ENCODE data around the gene PI4KA.

PI4KA gene

DNA sequence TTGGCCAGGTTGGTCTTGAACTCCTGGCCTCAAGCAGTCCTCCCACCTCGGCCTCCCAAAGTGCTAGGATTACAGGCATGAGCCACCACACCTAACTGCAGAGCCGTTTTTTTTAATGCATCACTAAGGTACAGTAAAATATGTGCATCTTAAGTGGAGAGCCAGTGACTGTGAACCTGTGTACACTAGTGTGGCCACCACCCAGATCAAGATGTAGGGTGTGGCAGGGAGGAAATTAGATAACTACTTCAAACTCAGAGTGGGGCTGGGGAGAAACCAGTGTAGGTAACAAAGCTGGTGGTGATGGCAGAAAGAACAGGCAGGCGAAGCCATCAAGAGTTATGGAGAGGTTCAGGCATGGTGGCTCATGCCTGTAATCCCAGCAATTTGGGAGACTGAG is 14.6 kb upstream of the PI4KA start:
- Histone ChIP-seq H3K4me3 (ENCODE audit: low read depth, low read length) (no peak overlapping the region), H3K27ac (no peak overlapping the region), H3K36me3 (replicated peaks) (peaks cover 26% of the 10 kb centered on the region), H3K27me3 (replicated peaks) (no peaks in the 10 kb centered on the region)
- TF ChIP-seq, protein P1, sequence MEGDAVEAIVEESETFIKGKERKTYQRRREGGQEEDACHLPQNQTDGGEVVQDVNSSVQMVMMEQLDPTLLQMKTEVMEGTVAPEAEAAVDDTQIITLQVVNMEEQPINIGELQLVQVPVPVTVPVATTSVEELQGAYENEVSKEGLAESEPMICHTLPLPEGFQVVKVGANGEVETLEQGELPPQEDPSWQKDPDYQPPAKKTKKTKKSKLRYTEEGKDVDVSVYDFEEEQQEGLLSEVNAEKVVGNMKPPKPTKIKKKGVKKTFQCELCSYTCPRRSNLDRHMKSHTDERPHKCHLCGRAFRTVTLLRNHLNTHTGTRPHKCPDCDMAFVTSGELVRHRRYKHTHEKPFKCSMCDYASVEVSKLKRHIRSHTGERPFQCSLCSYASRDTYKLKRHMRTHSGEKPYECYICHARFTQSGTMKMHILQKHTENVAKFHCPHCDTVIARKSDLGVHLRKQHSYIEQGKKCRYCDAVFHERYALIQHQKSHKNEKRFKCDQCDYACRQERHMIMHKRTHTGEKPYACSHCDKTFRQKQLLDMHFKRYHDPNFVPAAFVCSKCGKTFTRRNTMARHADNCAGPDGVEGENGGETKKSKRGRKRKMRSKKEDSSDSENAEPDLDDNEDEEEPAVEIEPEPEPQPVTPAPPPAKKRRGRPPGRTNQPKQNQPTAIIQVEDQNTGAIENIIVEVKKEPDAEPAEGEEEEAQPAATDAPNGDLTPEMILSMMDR (IDR thresholded peaks at IDR 0.05; ENCODE audit: low read depth, low read length, missing control alignments): no peak
- in situ Hi-C loops (cut with HindIII; ENCODE audit: low pct_ligation_motif_present, low sequenced_read_pairs): no loop called here
- DNase-seq: no peak

DNA sequence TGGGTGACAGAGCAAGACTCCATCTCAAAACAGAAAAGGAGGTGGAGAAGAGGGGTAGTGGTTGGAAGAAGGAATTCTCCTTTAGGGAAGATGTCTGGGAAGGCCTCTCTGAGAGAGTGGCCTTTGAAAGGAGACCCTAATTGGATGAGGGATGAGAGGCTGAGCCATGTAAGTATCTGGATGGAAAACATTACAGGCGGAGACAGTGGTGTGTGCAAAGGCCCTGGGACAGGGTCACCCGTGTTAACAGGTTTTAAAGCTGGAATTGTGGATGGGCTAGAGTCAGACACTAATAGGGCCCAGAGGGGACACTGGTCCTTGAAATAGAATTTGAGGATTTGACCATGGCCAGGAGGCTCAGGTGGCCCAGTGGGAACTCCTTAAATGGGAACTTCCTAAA is 10.6 kb upstream of the PI4KA start:
- TF ChIP-seq, protein P1 (IDR thresholded peaks at IDR 0.05; ENCODE audit: low read depth, low read length, missing control alignments): no peak
- in situ Hi-C loops (cut with HindIII; ENCODE audit: low pct_ligation_motif_present, low sequenced_read_pairs): no loop called here

DNA sequence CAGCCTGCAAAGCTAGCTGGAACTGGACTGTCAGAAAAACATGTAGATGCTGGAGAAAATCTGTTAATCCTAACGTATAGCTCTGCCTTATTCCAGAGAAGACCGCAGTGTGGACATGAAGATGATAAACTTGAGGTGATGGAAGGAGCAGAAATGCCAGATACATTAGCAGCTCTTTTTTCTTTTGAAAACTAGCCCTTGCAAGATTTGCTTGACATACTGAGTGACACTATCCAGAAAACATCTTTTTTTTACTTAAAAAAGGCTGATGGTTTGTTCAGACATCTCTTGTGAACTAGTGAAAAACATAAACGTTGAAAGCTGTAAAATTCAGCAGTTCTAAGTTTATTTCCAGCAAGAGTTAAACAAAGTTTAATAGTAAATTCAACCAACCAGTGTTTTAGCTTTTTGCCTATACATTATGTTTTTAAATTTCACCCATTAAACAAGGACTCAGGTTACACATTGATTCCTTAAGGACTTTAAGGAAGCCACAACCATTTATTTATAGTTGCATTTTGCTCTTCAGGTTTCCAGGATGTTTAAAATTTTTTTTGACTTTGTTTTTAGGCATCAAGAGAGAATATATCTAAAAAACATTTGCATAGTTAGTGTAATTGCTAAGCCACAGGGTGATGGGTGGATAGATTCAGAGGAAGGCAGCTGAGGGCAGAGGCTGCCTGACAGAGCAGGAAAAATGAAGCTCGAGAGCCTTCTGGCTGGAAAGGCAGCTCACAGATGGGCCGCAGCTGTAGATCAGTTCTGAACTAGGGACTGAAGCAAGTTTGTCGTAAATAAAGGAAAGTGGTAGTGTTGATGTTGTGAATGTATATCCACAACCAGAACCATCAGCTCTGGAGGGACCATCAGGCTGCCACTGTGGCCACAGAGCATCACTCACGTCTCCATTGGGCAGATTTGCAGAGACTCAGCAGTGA is 9.7 kb upstream of the PI4KA start:
- H3K27me3 ChIP-seq (replicated peaks): no peaks in the 10 kb centered on the region
- H3K4me3 ChIP-seq (ENCODE audit: low read depth, low read length): no peak overlapping the region
- TF ChIP-seq, protein P1 (IDR thresholded peaks at IDR 0.05; ENCODE audit: low read depth, low read length, missing control alignments): no peak
- H3K27ac ChIP-seq: peak overlapping the region; percentile 28
- in situ Hi-C loops (cut with HindIII; ENCODE audit: low pct_ligation_motif_present, low sequenced_read_pairs): no loop called here
- DNase-seq: no peak
- peaks cover 17% of the 10 kb centered on the region for H3K36me3 ChIP-seq (replicated peaks)

More for the DNA sequence above, 10.6 kb upstream of the PI4KA start:
- Histone ChIP-seq H3K27ac (no peak overlapping the region), H3K27me3 (replicated peaks) (no peaks in the 10 kb centered on the region), H3K36me3 (replicated peaks) (peaks cover 20% of the 10 kb centered on the region), H3K4me3 (ENCODE audit: low read depth, low read length) (no peak overlapping the region)
- no peak for DNase-seq

DNA sequence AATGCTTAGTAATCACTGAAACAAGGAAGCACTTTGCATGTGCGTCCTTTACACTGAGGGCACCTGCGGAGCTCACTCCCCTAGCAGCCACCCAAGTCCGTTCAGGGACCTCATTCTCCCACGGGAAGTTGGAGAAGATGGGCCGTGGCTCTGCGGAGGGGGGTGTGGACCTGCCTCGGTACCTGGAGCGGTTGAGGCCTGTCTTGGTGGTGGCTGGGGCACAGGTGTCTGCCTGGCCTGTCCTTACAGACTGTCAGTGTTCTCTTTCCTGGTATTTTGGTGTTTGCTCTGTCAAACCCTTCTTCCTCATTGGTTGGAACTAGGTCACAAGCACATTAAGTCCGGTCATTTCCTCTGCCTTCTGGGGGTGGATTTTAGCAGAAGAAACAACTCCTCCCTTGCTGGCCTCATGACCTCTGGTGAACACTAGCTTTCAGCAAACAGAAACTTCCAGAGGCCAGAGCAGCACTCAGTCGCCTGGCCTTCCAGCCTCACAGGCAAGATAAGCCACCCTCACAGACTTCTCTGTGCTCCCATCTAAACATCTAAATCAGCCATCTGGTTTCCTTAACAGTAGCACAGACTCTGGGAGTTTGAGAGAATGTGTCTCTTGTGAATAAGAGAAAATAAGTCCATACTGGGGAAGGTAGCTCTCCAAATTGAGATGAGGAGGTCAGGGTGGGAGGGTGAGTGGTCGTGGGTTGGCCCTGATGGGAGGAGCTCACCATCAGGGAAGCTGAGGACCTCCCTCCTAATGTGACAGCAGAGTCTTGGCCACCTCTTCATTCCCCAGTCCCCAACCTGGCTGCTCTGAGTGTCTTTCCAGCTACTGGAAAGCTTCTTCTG is 8.8 kb upstream of the PI4KA start:
- TF ChIP-seq, protein P1 (IDR thresholded peaks at IDR 0.05; ENCODE audit: low read depth, low read length, missing control alignments): no peak
- H3K27me3 ChIP-seq (replicated peaks): no peaks in the 10 kb centered on the region
- peaks cover 15% of the 10 kb centered on the region for H3K36me3 ChIP-seq (replicated peaks)
- no peak for DNase-seq
- in situ Hi-C loops (cut with HindIII; ENCODE audit: low pct_ligation_motif_present, low sequenced_read_pairs): no loop called here
- H3K4me3 ChIP-seq (ENCODE audit: low read depth, low read length): no peak overlapping the region
- peak overlapping the region; percentile 28 for H3K27ac ChIP-seq

DNA sequence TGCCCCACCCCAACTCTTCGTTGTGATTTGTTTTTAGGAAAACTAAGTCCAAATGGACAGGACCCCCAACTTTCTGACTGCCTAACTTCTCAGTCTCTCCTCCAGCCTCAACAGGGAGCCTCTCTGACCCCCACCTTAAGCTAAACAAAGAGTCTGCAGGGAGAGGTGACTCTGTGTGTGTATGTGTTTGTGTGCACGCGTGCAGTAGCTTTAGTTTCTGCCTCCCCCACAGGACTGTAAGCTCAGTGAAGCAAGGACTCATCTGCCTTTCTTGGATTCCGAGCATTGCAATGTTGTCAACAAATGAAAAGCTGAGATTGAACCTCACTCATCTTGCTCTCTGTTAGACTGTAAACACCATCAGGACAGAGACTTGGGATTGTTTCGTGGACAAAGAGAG is 8.1 kb upstream of the PI4KA start:
- Histone ChIP-seq H3K27ac (no peak overlapping the region), H3K27me3 (replicated peaks) (no peaks in the 10 kb centered on the region), H3K36me3 (replicated peaks) (peaks cover 15% of the 10 kb centered on the region), H3K4me3 (ENCODE audit: low read depth, low read length) (no peak overlapping the region)
- in situ Hi-C loops (cut with HindIII; ENCODE audit: low pct_ligation_motif_present, low sequenced_read_pairs): no loop called here
- no peak for DNase-seq
- TF ChIP-seq, protein P1 (IDR thresholded peaks at IDR 0.05; ENCODE audit: low read depth, low read length, missing control alignments): no peak
